Endometrial microvascular endothelial cells (primary cell): Measurements from ENCODE around the gene SLC4A5. TPM values are rescaled to one million over a fixed set of nuclear protein-coding genes. Genes with fewer than 3 reads are reported as not detected.
"Not testable (repeated sequence)": the region's sequence is repeated elsewhere in the genome, so short reads cannot be mapped to it uniquely, and the experiment has no call there.

Experiments
- in situ Hi-C: cut with HindIII; loops from 2 replicates; pipeline ENCODE4 v1.10.0; 2017; ENCODE audit warnings: low sequenced_read_pairs, low pct_unique_long_range_greater_than_20kb; ENCODE audit errors: inconsistent ontology term
- total RNA-seq: library from RNA; depleted of rRNA; stranded (reverse); fragments of >200 nt; gene quantifications from one replicate; pipeline ENCODE4 v1.2.3, GENCODE V29; 2015; ENCODE audit errors: inconsistent ontology term

SLC4A5 gene
- total RNA-seq, 1 donor from 2014 or later, result 0.37 TPM

DNA sequence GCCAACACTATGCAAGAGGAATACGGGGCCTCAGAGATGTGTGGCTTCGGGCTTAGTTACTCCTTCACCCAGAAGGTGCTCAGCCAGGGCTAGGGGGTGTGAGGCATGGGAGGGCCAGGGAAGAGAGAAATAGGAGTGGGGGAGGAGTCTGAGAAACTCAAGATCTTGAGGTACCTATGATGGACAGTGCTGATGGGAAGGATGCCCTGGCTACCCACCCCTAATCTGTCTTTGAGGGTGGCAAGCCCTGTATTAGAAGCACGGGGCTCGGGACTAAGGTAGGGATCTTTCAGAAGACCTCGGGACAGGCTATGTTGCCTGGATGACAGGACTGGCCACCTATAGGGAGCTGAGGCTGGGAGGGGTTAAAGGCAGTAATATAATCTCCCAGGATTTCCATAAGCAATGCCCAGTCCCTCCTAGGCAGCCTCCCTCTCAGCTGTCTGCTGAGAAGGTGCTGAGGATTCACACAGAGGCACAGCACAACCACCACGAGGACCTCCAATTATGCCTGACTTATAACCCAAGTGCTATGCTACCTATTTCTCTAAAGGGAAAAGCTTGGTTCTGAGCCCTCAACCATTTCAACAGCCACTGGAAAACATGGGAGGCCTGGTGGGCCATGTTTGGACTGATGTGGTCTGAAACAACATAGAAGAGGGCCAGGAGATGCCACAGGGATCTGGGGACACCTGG lies 121.5 kb downstream of the SLC4A5 start:
- in situ Hi-C loops, result no loop called here

- in situ Hi-C loops, result no loop called here
Observed at GRCh38 chr2:74221091-74221490, 122.1 kb downstream of the SLC4A5 start.

GRCh38 chr2:74219846-74220486 lies 123.2 kb downstream of the SLC4A5 start:
- in situ Hi-C loops, result no loop called here

- in situ Hi-C loops, result no loop called here
Observed at GRCh38 chr2:74216642-74217041, 126.6 kb downstream of the SLC4A5 start.

- in situ Hi-C loops, result not testable (repeated sequence)
Observed at GRCh38 chr2:74215771-74216170, 127.4 kb downstream of the SLC4A5 start.

- in situ Hi-C loops, result no loop called here
Observed at GRCh38 chr2:74212702-74213410, 130.4 kb downstream of the SLC4A5 start.

DNA sequence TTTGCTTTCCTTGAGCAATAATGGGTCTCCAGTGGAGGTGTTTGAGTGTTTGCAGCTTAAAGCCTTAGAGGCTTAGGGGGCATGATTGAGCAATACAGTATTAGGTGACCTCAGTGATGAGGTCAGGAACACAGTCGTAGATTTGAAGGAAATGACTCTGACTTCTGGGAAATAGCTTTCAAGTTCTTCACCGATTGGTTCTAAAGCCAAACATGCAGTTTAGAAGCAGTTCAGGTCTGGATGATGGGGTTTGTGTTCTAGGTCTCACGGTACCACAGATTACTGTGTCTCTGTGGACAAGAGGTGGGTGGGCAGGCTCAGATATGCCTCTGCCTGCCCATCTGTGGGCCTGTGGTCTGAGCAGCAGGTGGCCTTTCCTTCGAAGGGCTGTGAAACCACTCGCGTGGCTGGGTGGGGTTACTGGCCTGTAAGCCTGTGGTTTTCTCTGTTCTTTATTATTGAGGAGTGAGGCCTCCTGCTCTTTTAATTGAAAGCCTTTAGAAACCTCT lies 137.0 kb downstream of the SLC4A5 start:
- in situ Hi-C loops, result no loop called here

- in situ Hi-C loops, result no loop called here
Observed at GRCh38 chr2:74205596-74205995, 137.6 kb downstream of the SLC4A5 start.

GRCh38 chr2:74205113-74205512 lies 138.1 kb downstream of the SLC4A5 start:
- in situ Hi-C loops, result no loop called here

DNA sequence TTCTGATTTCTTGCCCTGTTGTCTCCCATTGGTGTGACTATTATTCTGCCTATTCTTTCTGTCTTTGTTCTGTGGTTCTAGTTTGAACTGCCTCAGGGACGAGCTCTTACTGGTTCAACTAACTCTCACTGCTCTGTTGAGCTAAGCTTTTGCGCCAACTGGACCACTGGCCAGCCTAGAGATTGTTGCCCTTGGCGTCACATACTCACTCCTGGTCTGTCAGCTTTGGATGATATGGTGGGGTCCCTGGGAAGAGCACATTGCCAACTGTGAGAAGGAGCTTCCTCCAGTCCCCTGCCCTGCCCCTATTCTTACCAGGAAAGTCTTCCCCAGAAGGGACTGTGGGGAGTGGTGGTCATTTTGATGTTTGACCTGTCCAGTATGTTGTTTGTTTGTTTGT lies 138.8 kb downstream of the SLC4A5 start:
- in situ Hi-C loops, result no loop called here

DNA sequence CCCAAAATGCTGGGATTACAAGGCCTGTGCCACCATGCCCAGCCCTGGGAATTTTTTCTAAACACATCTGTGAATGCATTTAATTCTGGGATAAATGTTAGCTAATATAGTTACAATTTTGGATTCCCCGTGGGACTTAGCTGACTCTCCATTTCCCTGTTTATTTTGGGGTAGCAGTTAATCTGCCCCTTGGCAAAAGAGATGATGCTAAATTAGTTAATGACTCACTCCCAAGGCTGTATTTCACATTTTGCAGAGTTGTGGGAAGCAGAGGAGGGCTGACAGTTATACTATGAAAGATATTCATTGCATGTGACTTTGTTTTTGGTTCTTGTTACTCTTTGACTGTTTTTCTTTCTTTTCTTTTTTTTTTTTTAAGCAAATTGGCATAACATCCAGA lies 141.6 kb downstream of the SLC4A5 start:
- in situ Hi-C loops, result no loop called here

- in situ Hi-C loops, result no loop called here
Observed at GRCh38 chr2:74201196-74201595, 142.0 kb downstream of the SLC4A5 start.

DNA sequence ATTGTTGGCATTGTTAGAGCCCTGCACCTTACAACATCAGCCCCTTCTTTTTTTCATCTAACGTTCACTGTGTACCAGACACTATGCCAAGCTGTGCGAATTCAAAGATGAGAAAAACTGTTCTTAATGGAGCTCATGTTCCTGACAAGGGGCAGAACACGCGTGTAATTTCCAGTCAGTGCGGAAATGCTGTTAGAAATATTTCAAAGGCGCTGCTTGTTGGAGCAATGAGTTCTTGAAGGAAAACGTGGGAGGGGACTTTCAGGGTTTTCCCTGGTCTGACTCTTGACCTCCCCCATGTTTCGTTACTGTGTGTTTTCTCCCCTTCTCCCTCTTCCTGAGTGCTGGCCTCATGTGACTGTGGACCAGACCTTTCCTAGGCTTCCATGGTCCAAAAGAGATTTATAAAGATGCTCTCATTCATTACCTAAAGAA lies 143.3 kb downstream of the SLC4A5 start:
- in situ Hi-C loops, result no loop called here

DNA sequence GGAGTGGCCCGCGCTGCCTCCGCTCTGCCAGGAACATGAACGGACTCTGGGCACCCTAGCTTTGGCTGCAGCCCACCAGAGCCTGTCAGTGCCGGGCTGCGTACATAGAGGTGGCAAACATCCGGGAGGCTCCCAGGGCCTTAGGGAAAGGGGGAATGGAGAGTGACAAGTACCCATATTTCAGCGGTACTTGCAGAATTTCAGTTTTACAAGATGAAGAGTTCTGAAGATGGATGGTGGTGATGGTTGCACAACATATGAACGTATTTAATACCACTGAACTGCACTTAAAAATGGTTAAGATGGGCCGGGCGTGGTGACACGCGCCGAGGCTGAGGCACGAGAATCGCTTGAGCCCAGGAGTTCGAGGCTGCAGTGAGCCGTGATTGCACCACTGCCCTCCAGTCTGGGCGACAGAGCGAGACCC lies 143.9 kb downstream of the SLC4A5 start:
- in situ Hi-C loops, result no loop called here

GRCh38 chr2:74198461-74199274 lies 144.5 kb downstream of the SLC4A5 start, which contains the start of gene MTHFD2:
MTHFD2 (plus strand) TSS chr2:74198615; CDS start chr2:74198642, 27 bp downstream.
- in situ Hi-C loops, result no loop called here

- in situ Hi-C loops, result no loop called here
Observed at GRCh38 chr2:74198023-74198460, 145.2 kb downstream of the SLC4A5 start.

- in situ Hi-C loops, result no loop called here
Observed at GRCh38 chr2:74197049-74197448, 146.2 kb downstream of the SLC4A5 start.

- in situ Hi-C loops, result no loop called here
Observed at GRCh38 chr2:74194799-74195198, 148.4 kb downstream of the SLC4A5 start.
